Measurements from ENCODE around the gene SLCO2B1.

The SLCO2B1 gene

DNA sequence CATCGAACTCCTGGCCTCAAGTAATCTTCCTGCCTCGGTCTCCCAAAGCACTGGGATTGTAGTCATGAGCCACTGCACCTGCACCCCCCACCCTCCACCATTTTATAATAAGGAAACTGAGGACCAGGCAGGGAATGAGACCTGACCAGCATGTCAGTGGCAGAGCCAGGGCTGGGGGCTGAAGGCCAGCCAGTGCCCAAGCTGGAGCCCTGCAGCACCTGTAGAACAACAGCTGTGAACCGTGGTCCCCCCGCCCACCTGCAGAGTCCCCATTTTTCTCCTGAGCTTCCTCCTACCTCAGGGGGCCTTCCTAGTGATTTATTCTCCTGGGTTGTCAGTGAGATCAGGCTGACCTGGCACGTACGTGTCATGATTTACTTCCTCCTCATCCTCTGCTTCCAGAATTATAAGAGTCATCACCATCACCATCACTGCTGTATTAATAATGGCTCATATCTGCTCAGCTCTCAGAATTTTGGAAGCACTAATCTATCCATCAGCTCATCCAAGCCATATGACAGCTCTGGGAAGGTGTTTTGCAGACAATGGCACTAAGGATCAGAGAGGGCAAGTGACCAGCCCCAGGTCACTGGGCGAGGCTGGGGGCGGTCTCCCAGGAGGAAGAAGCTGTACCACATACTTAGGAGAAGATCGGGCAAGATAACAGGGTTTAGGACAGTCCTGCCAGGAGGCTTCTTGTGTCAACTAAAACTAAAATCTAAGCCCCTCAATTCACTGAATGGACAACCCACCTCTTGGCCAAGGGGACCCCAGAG, 5.5 kb upstream of the SLCO2B1 start:
- DNase-seq (ENCODE audit: low read depth in 2 of 2), result no peak

- no peak for DNase-seq (ENCODE audit: low read depth in 2 of 2)
Measured at GRCh38 chr11:75145972-75146519, 4.9 kb upstream of the SLCO2B1 start.

DNA sequence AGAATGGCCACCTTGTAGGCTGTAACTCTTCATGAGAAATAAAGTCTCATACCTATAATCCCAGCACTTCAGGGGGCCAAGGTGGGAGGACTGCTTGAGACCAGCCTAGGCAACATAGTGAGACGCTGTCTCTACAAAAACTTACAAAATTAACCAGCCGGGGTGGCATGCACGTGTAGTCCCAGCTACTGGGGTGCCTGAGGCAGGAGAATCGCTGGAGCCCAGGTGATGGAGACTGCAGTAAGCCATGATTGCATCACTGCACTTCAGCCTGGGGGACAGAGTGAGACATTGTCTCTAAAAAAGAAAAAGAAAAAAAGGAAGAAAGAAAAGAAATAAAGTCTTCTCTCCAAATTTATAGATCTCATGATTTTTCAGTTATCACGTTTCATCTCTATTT, 4.2 kb upstream of the SLCO2B1 start:
- no peak for DNase-seq (ENCODE audit: low read depth in 2 of 2)

- no peak for DNase-seq (ENCODE audit: low read depth in 2 of 2)
Measured at GRCh38 chr11:75147191-75147874, 3.6 kb upstream of the SLCO2B1 start.

GRCh38 chr11:75147875-75148263, 3.0 kb upstream of the SLCO2B1 start:
- DNase-seq (ENCODE audit: low read depth in 2 of 2), result no peak

DNA sequence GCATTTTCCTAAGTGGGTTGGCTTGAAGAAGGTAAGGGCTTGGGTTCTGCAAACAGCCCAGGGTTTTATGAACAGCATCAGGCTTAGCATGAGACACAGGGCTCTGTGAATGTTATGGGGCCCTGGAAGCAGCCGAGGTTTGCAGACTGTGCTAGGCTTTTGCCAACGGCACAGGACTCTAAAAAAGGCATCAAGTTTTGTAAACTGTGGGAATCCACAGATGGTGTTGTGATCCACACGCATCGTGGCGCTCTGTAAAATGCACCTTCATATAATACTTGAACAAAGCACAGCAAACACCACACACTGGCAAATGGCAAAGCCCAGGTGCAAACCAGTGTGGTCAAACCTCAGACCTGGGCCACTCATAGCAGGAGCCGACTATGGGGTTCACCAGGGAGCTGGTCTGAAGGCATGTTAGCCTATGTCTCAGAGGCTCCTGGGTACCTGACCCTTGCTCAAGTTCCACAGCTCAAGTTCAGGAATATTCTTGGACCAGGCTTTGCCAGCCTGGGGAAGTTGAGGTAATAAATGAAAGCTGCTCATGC, 2.4 kb upstream of the SLCO2B1 start:
- no peak for DNase-seq (ENCODE audit: low read depth in 2 of 2)

DNA sequence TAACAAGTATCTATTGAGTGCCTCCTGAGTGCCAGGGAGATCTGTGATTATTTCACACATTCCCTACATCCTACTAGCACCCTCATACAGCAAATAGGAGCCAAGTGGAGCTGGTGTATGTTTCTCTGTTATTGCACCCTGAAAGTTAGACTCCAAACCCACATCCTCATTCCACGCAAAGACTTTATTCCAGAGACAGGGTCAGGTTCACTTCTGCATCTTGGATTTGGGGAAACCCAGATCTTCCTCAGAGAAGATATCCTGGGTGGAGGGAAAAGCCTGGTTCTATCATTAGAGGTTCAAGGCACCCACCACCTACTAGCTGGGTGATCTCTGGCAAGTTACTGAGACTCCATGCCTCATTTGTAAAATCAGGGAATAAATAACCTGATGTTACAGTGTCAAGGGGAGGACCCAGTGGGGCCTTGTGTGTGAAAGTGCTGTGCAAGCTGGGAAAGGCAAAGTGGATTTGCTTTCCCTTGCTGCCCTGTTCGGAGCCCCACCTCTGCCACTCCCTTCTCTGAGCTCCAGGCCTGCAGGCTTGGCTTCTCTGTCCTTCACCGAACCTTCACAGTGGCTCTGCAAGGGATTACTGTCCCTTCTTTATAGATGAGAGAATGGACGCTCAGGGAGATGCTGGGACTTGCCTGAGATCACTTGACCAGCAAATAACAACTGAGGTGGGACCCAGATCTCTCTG, 991 bp upstream of the SLCO2B1 start:
- DNase-seq (ENCODE audit: low read depth in 2 of 2), result no peak

DNA sequence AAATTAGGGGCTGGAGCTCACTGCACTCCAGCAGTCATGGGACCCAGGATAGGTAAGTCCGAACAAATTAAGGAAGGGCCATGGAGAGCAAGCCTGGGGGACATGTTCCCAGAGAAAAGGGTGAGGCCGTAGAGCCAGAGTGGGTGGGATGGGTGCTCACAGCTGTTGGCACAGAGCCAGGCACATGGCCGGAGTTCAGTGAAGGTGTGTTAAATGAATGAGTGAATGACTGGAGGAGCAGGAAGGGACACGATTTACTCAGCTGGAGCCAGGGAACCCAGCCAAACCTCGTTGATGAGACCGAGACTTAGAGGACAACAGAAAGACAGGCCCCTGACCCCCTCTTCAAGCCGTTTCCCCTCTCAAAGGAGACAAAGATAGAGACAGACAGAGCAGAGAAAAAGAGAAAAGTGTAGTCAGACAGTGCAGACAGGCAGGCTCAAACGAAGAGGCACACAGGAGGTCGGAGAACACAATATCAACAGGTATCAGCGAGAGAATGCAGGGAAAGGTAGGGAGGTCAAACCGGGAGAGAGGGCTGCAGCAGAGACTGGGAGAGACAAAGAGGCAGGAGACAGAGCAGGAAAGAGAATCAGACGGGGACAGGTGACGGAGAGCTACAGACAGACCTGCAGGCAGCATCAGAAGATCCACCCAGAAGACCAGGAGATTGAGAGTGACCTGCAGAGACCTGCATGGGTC, 590 bp downstream of the SLCO2B1 start:
- DNase-seq (ENCODE audit: low read depth in 2 of 2), result no peak

- no peak for DNase-seq (ENCODE audit: low read depth in 2 of 2)
Measured at GRCh38 chr11:75152090-75152489, 1.2 kb downstream of the SLCO2B1 start.

- no peak for DNase-seq (ENCODE audit: low read depth in 2 of 2)
Measured at GRCh38 chr11:75152651-75153427, 1.9 kb downstream of the SLCO2B1 start.

DNA sequence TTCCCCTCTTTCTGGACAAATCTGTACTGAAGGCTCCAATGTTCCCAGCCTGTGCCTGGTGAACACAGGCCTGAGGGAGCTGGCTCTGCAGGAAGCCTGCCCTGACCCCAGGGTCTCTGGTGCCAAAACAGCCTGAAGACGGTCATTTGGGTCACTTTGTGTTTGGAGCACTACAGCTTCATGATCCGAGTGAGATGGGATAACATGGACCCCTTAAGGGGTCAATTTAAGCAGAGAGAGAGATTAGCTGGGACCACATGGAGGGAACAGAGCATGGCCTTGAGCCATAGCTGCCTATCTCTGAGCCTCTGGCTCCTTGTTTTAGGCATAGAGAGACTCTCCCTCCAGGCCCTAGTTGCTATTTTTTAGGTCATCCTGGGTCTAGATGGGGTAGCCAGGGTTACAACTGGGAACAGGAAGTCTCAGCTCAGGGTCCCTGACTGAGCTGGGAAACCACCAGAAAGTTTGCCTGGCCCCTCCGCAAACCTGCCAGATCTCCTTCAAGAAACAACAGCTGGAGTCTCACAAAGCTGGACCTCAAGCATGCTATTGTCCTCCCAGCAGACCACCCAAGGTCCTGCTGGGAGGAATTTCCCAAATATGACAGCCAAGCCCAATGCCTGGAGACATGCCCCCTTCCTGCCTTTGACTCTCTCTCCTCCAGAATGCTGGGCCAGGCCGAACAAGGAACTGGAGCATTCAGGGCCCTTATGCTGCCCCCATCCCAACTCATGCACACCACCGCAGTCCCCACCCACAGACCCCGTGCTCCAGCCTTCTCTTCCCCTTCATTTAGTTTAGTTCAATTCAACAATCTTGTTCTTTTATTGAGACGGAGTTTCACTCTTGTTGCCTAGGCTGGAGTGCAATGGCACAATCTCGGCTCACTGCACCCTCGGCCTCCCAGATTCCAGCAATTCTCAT, 4.0 kb downstream of the SLCO2B1 start:
- no peak for DNase-seq (ENCODE audit: low read depth in 2 of 2)

- DNase-seq (ENCODE audit: low read depth in 2 of 2), result no peak
Measured at GRCh38 chr11:75155570-75156422, 4.9 kb downstream of the SLCO2B1 start.

GRCh38 chr11:75158241-75158640, 7.3 kb downstream of the SLCO2B1 start:
- DNase-seq (ENCODE audit: low read depth in 2 of 2), result no peak

- no peak for DNase-seq (ENCODE audit: low read depth in 2 of 2)
Measured at GRCh38 chr11:75158696-75159150, 7.8 kb downstream of the SLCO2B1 start.

GRCh38 chr11:75159151-75159953, 8.4 kb downstream of the SLCO2B1 start:
- DNase-seq (ENCODE audit: low read depth in 2 of 2), result no peak

GRCh38 chr11:75160220-75160757, 9.4 kb downstream of the SLCO2B1 start:
- DNase-seq (ENCODE audit: low read depth in 2 of 2), result no peak

DNA sequence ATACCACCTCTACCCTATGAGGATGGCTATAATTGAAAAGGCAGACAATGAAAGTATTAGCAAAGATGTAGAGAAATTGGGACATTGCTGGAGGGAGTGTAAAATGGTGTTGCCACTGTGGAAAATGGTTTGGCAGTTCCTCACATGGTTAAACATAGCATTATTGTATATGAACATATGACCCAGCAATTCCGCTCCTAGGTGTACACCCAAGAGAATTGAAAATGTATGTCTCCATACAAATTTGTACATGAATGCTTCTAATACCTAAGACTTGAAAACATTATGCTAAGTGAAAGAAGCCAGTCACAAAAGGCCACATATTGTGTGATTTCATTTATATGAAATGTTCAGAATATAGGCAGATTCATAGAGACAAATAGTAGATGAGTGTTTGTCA, 10.0 kb downstream of the SLCO2B1 start:
- no peak for DNase-seq (ENCODE audit: low read depth in 2 of 2)
